H54 (cell line): Measurements from ENCODE around the gene COPZ1.
A peak's percentile ranks its signal among the peaks of the same experiment; 100 is the strongest.

Experiments used
- DNase-seq: peaks from one replicate; pipeline ENCODE4 v3.0.0; 2011; ENCODE audit warnings: low spot score, mixed read lengths; ENCODE audit not compliant: insufficient read length
- FAIRE-seq: peaks from 3 replicates; lab custom pipeline; 2011; peaks lifted over from hg19 to GRCh38; lab: Jason Lieb, UNC
- POLR2A ChIP-seq: IDR thresholded peaks from 2 replicates; pipeline ENCODE4 v1.6.1; 2011; ENCODE audit warnings: low read depth, mild to moderate bottlenecking, low read length

The COPZ1 gene

GRCh38 chr12:54286042-54287030 is 38.6 kb upstream of the COPZ1 start:
- no peak for DNase-seq
- no peak for TF ChIP-seq POLR2A
- no peak for FAIRE-seq

DNA sequence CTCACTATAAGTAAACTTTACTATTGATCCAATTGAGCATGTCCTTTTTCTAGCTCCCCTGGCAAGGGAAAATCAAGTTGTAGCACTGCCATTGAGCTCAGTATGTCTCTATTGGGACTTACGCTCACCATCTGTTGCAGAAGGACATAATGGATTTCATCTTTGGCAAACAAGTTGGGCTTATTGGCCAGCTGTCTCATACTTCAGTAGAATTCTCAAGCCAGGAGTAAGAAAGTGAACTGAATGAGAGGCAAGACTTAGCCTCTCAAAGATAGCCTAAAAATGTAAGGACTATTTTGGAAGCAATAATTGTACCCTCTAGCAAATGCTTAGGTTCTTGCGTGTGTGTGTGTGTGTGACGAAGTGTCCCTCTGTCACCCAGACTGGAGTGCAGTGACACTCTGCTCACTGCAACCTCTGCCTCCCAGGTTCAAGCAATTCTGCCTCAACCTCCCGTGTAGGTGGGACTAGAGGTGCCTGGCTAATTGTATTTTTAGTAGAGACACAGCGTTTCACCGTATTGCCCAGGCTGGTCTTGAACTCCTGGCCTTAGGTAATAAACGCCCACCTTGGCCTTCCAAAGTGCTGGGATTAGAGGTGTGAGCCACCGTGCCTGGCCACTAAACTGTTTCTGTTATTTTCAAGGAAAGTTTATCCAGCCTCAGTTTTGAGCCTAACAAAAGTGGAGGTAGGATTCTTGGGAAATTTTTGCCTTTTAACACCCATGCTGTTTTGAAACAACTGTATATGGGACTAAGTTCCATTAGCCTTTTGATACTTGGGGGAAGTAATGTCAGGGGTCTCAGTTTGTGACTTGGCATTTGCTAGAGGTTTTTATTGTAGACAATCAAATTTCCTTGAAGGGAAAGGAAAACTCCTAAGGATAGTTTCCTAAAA is 37.4 kb upstream of the COPZ1 start:
- DNase-seq (no peak), FAIRE-seq (no peak)
- no peak for TF ChIP-seq POLR2A

- no peak for TF ChIP-seq POLR2A
- FAIRE-seq: no peak
- DNase-seq: no peak
Measured at GRCh38 chr12:54292083-54292930, 32.6 kb upstream of the COPZ1 start.

DNA sequence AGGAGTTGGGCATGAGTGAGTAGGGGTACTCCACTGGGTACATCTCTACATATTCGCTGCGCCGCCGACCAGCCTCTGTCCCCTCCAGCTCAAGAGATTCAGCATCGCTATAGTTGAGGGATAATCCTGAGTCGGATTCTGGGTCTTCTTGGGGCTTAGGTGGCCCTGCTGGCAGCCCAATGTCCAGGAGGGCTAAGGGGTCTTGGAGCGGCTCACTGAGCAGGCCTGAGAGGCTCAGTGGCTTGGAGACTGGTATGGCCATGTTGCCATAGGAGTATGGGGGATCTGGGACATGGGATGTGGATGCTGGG is 32.0 kb upstream of the COPZ1 start:
- no peak for TF ChIP-seq POLR2A
- DNase-seq (no peak), FAIRE-seq (no peak)

DNA sequence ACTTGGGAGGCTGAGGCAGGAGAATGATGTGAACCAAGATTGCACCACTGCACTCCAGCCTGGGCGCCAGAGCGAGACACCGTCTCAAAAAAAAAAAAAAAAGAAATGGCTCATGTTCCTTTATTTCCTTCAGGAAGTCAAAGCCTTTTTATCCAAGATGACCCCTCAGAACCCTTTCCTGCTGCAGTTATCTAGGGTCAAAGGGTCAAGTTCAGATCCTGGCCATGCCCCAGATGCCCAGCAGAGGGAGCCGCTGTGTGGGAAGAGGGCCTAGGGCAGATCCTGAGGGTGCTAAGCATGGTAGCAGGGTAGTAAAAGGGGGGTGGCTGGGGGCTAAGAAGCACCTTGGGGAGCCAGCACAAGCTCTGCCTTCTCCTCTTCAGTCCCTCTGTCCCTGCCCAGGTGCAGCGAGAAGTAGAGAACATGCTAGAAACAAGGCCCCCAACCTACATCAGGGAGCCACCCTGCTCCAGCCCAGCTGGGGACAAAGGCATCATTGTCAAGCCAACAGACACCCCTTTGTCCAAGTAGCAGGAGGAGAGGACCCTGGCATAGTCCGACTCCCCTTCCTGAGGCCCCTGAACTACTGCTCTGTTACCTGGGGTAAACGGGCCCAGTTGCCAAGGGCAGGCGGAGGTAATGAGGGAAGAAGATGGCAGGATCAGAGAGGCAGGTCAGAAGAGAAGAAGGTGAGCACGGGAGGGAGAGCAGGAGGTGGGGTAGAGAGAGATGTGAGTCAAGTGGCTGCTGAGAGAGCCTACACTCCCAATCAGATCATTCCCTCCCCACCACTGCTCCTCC is 30.6 kb upstream of the COPZ1 start:
- no peak for TF ChIP-seq POLR2A
- FAIRE-seq: no peak
- peak; percentile 47 for DNase-seq

GRCh38 chr12:54294953-54295566 is 29.9 kb upstream of the COPZ1 start:
- no peak for FAIRE-seq
- no peak for DNase-seq
- no peak for TF ChIP-seq POLR2A

DNA sequence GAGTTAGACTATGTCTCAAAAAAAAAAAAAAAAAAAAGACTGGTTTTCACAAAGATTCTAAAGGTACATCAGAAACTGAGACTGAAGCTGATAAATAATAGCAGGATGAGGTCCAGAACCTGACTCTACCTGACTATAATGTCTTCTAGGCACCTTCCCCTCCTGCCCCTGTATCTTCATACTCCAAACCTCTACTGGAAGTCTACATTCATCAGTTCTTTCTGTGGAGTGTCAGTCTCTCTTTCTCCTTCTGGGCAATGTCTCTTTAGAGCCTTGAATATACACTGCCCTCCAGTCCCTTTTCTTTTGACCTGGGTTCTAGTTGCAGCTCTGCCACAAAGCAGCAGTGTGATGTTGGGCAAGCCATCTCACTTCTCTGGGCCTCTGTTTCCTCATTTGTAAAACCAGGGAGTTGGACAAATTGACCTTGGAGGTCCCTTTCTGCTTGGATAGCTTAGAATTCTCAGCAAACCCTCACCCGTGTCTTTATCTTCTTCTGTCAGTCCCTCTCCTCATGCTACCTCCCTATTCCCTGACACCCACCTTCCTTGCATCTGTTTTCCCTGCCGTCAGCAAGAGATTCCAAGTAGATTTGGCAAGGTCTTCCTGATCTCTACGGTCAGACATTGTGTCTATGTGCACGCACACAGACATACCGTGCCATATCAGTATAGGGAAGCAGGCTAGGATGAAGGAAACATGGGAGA is 28.4 kb upstream of the COPZ1 start:
- FAIRE-seq: no peak
- no peak for DNase-seq
- no peak for TF ChIP-seq POLR2A

DNA sequence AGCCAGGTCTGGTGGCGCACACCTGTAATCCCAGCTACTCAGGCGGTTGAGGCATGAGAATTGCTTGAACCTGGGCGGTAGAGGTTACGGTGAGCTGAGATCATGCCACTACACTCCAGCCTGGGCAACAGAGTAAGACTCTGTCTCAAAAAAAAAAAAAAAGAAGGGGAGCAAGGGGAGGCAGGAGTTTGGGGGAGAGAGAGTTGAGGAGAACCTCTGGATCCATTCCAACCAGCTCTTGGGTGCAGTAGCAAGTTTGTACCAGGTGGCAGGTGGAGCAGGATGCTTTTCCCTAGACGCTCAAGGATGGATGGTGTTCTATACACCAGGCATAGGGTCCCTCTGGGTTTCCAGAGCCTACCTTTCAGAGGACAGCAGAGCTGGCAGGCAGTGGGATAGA is 26.0 kb upstream of the COPZ1 start:
- no peak for TF ChIP-seq POLR2A

GRCh38 chr12:54299515-54300224 is 25.3 kb upstream of the COPZ1 start:
- FAIRE-seq: no peak
- TF ChIP-seq POLR2A: no peak
- no peak for DNase-seq

More for the DNA sequence above, 26.0 kb upstream of the COPZ1 start:
- DNase-seq: no peak
- FAIRE-seq: no peak

DNA sequence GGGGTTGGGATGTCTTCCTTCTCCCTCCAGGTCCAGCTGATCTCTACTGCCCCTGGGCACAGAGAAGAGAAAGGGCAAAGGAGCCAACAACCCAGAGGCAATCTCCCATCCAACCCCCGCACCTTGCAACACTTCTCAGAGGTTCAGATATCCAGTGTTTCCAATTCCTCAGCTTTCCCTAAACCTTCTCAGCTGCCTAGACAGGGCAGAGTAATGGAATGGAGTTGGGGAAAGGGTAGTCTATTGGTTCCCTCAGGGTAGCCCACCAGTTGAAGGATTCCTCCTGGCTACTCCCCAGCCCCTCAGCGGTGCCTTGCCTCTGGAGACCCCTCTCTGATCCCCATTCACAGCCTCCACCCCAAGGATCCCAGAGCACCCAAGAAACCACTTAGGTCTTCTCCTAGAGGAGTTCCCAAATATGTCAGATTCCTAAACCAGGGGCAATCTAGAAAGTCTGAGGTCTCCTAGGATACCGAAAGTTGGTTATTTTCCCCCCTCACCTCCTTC is 24.7 kb upstream of the COPZ1 start:
- DNase-seq (no peak), FAIRE-seq (no peak)
- TF ChIP-seq POLR2A: no peak
